SK-N-SH (cell line): ENCODE results near the gene SP2. TPM values are rescaled to one million over a fixed set of nuclear protein-coding genes. Genes with fewer than 3 reads are reported as not detected.

Source experiments
- CTCF ChIA-PET: fragments of 300-600, 350-600 bp; formaldehyde crosslinking; extraction: SDS; loops from one replicate; lab custom pipeline; 2021; lab: Yijun Ruan, JAX
- POLR2A ChIA-PET: fragments of 350-600 bp; sonication (Branson Sonifier 250); formaldehyde crosslinking; extraction: SDS; loops from one replicate; lab custom pipeline; 2020; ENCODE audit warnings: antibody characterized with exemption, inconsistent platforms; lab: Yijun Ruan, JAX
- DNase-seq: peaks from one replicate; pipeline ENCODE4 v3.0.0; 2012
- H2AFZ ChIP-seq: fragments of 200-600 bp; sonication (generic); 2 replicates; pipeline ENCODE4 v1.8.1; 2016; ENCODE audit warnings: antibody characterized with exemption, mild to moderate bottlenecking, low read depth
- H3F3A ChIP-seq: fragments of 200-600 bp; sonication (generic); replicated peaks from 2 replicates; pipeline ENCODE3; 2016; ENCODE audit warnings: antibody characterized with exemption, mild to moderate bottlenecking; ENCODE audit not compliant: insufficient read depth
- H3K27ac ChIP-seq, 2 experiments: fragments of 200-500 bp in 1 of 2; fragments of 200-600 bp in 1 of 2; sonication (Bioruptor generic) in 1 of 2; sonication (generic), shearing (Covaris generic) in 1 of 2; 2 replicates each; pipeline versions ENCODE4 v1.5.1 to v1.6.1; 2014 to 2016; ENCODE audit warnings: low read depth in 2 of 2, inconsistent platforms in 1 of 2, low read length in 1 of 2, mild to moderate bottlenecking in 1 of 2, mixed read lengths in 1 of 2
- H3K27me3 ChIP-seq: fragments of 200-600 bp; sonication (generic), shearing (Covaris generic); 2 replicates; pipeline ENCODE4 v1.6.1; 2016; ENCODE audit warnings: mixed run types; ENCODE audit not compliant: insufficient read depth
- H3K36me3 ChIP-seq, 2 experiments: fragments of 200-500 bp in 1 of 2; fragments of 200-600 bp in 1 of 2; sonication (Bioruptor generic) in 1 of 2; sonication (generic) in 1 of 2; replicated peaks in 1 of 2; 2 replicates each; pipeline versions ENCODE3 to v1.5.1; 2014 to 2016; ENCODE audit warnings: low read length in 1 of 2, mild to moderate bottlenecking in 1 of 2; ENCODE audit not compliant: insufficient read depth in 2 of 2, control insufficient read depth in 1 of 2
- H3K4me1 ChIP-seq, 2 experiments: fragments of 200-500 bp in 1 of 2; fragments of 200-600 bp in 1 of 2; sonication (Bioruptor generic) in 1 of 2; sonication (generic), shearing (Covaris generic) in 1 of 2; 2 replicates each; pipeline versions ENCODE4 v1.5.1 to v1.6.1; 2014 to 2016; ENCODE audit warnings: low read depth in 1 of 2, low read length in 1 of 2, mixed run types in 1 of 2; ENCODE audit not compliant: insufficient read depth in 2 of 2, control insufficient read depth in 1 of 2
- H3K4me2 ChIP-seq: fragments of 200-600 bp; sonication (generic), shearing (Covaris generic); 2 replicates; pipeline ENCODE4 v1.6.1; 2017; ENCODE audit warnings: mixed run types
- H3K4me3 ChIP-seq, 2 experiments: fragments of 200-500 bp in 1 of 2; fragments of 200-600 bp in 1 of 2; sonication (Bioruptor generic) in 1 of 2; sonication (generic), shearing (Covaris generic) in 1 of 2; 2 replicates each; pipeline versions ENCODE4 v1.5.1 to v1.8.1; 2014 to 2016; ENCODE audit warnings: low read depth in 2 of 2, inconsistent platforms in 1 of 2, low read length in 1 of 2, mild to moderate bottlenecking in 1 of 2, mixed read lengths in 1 of 2, moderate library complexity in 1 of 2
- H3K79me2 ChIP-seq: fragments of 200-600 bp; sonication (generic); 2 replicates; pipeline ENCODE4 v1.8.1; 2017; ENCODE audit warnings: mild to moderate bottlenecking; ENCODE audit not compliant: insufficient read depth
- H3K9ac ChIP-seq: fragments of 200-600 bp; sonication (generic); 2 replicates; pipeline ENCODE4 v1.6.1; 2017; ENCODE audit warnings: mixed run types
- H3K9me2 ChIP-seq: fragments of 200-600 bp; sonication (generic); 2 replicates; pipeline ENCODE4 v1.6.1; 2017; ENCODE audit warnings: mixed run types
- H3K9me3 ChIP-seq: fragments of 200-600 bp; sonication (generic); 2 replicates; pipeline ENCODE4 v1.6.1; 2017; ENCODE audit warnings: mixed run types, mild to moderate bottlenecking, moderate library complexity
- H4K20me1 ChIP-seq: fragments of 200-600 bp; sonication (generic); 2 replicates; pipeline ENCODE4 v1.6.1; 2017; ENCODE audit warnings: mild to moderate bottlenecking, mixed run types; ENCODE audit not compliant: insufficient read depth
- CHD2 ChIP-seq: fragments of 150-350 bp; IDR thresholded peaks from 2 replicates; pipeline ENCODE4 v1.6.1; 2018; ENCODE audit warnings: low read length; ENCODE audit not compliant: partially characterized antibody
- CTCF ChIP-seq: fragments of 200-600 bp; sonication (generic); IDR thresholded peaks from 2 replicates; pipeline ENCODE4 v1.6.1; 2017; ENCODE audit warnings: antibody characterized with exemption, mild to moderate bottlenecking, moderate library complexity
- ELF1 ChIP-seq: IDR thresholded peaks from 2 replicates; pipeline ENCODE4 v1.4.0; 2012
- FOSL2 ChIP-seq: IDR thresholded peaks from 2 replicates; pipeline ENCODE4 v1.4.0; 2012; ENCODE audit warnings: low read depth, mild to moderate bottlenecking, moderate library complexity, borderline replicate concordance
- MAX ChIP-seq: IDR thresholded peaks from 2 replicates; pipeline ENCODE4 v1.4.0; 2012; ENCODE audit warnings: low read depth
- MXI1 ChIP-seq: IDR thresholded peaks from 2 replicates; pipeline ENCODE4 v1.6.1; 2012; ENCODE audit warnings: mild to moderate bottlenecking, low read depth, low read length, improper control_type of control experiment
- PBX3 ChIP-seq: IDR thresholded peaks from 2 replicates; pipeline ENCODE4; 2012
- POLR2AphosphoS5 ChIP-seq: IDR thresholded peaks from 2 replicates; pipeline ENCODE4 v1.6.1; 2012; ENCODE audit warnings: low read depth, low read length
- RCOR1 ChIP-seq: fragments of 150-350 bp; IDR thresholded peaks from 2 replicates; pipeline ENCODE4 v1.6.1; 2017; ENCODE audit warnings: antibody characterized with exemption, low read length
- RFX5 ChIP-seq: IDR thresholded peaks from 2 replicates; pipeline ENCODE4 v1.6.1; 2012; ENCODE audit warnings: mild to moderate bottlenecking, improper control_type of control experiment, low read length
- RXRA ChIP-seq: IDR thresholded peaks from 2 replicates; pipeline ENCODE4 v1.4.0; 2012; ENCODE audit warnings: low read depth, mild to moderate bottlenecking, borderline replicate concordance
- SIN3A ChIP-seq: IDR thresholded peaks from 2 replicates; pipeline ENCODE4 v1.6.1; 2012; ENCODE audit warnings: low read depth, mild to moderate bottlenecking, low read length, moderate library complexity, borderline replicate concordance
- SMC3 ChIP-seq: IDR thresholded peaks from 2 replicates; pipeline ENCODE4 v1.6.1; 2012; ENCODE audit warnings: low read depth, low read length, improper control_type of control experiment
- TEAD4 ChIP-seq: IDR thresholded peaks from 2 replicates; pipeline ENCODE4 v1.4.0; 2012; ENCODE audit warnings: mild to moderate bottlenecking, borderline replicate concordance; ENCODE audit not compliant: insufficient read depth
- USF1 ChIP-seq: IDR thresholded peaks from 2 replicates; pipeline ENCODE4 v1.4.0; 2012; ENCODE audit warnings: low read depth, borderline replicate concordance
- USF2 ChIP-seq: fragments of 150-350 bp; IDR thresholded peaks from 2 replicates; pipeline ENCODE4 v1.6.1; 2017; ENCODE audit warnings: antibody characterized with exemption, low read length, low read depth, borderline replicate concordance
- WGBS: methylation state at CpG from one replicate; pipeline ENCODE4 v1.1.6; 2017; ENCODE audit warnings: low lambda C conversion rate; 5-methylcytosine and 5-hydroxymethylcytosine counted together
- polyA plus RNA-seq, 3 experiments: library from polyadenylated mRNA; depleted of rRNA; stranded (reverse); fragments of >200 nt; gene quantifications; 2 replicates each; pipeline ENCODE4 v1.2.3, GENCODE V29; 2012

SP2 gene
- polyA plus RNA-seq, 1 of the 3 experiments (the other 2 are of a cell fraction) = 16.7 TPM

- no peak within 1 kb of the TSS for H3K27ac ChIP-seq
- peaks cover 99% of the 10 kb centered on the region for H3K27me3 ChIP-seq
- H3K4me3 ChIP-seq = peak within 1 kb of the TSS; percentile 11 to 34; a peak in 2 of 4 replicates
- H2AFZ ChIP-seq = peak within 1 kb of the TSS; percentile 34; the same call in 1 of the 2 replicates
- H3K36me3 ChIP-seq = no peaks in the 10 kb centered on the region
- peak; percentile 89 for DNase-seq
- peak within 1 kb of the TSS; percentile 73; the same call in 1 of the 2 replicates for H3K4me2 ChIP-seq
- 8% methylated on average over 51 of the region's 71 CpGs for WGBS
- H3K4me1 ChIP-seq = peaks cover 0 to 13% of the 10 kb centered on the region in 2 experiments; a peak in 1 of 4 replicates
- CTCF ChIA-PET = interaction anchor here (1.0 to 33.0 kb wide), 9 partner anchors 10 to 170 kb away, joined by 3 to 1447 read pairs (median 4); partner anchors contain the start of genes CDK5RAP3, LRRC46, MRPL10 and SCRN2
- no peak for TF ChIP-seq CHD2
- peak; percentile 58; the same call in 1 of the 2 replicates for TF ChIP-seq FOSL2
- peak; percentile 53; the same call in 1 of the 2 replicates for TF ChIP-seq MAX
- 0 out of 2 replicates have a peak, but pooled peaks have one; percentile 35 for TF ChIP-seq MXI1
- no peak for TF ChIP-seq RCOR1
- TF ChIP-seq USF1 = no peak
- TF ChIP-seq SMC3 = peak; percentile 21; the same call in 1 of the 2 replicates
- TF ChIP-seq CTCF = 0 out of 2 replicates have a peak, but pooled peaks have one; percentile 30
- POLR2A ChIA-PET = interaction anchor here (0.8 to 1.1 kb wide), 4 partner anchors 10 to 45 kb away, joined by 3 read pairs; partner anchors contain the start of genes LRRC46, MRPL10, SCRN2 and SP2
- H3K9me3 ChIP-seq = no peaks in the 10 kb centered on the region
- H3K9ac ChIP-seq = no peak within 1 kb of the TSS
- peaks cover 5% of the 10 kb centered on the region for H3F3A ChIP-seq
- 0 out of 2 replicates have a peak, but pooled peaks cover 6% of the 10 kb centered on the region for H4K20me1 ChIP-seq
- H3K79me2 ChIP-seq = no peaks in the 10 kb centered on the region
- no peaks in the 10 kb centered on the region for H3K9me2 ChIP-seq
These were observed 45.1 kb upstream of the SP2 start, which contains the start of gene SP6 for GRCh38 chr17:47850692-47851573. TSS of gene SP6 (minus strand) at chr17:47851163. CDS start at chr17:47848429, 2,734 bp downstream.

- POLR2A ChIA-PET = no interaction called here
- Histone ChIP-seq H3K27ac (no peak overlapping the region), H3K4me3 (no peak overlapping the region), H3K79me2 (no peaks in the 10 kb centered on the region), H4K20me1 (0 out of 2 replicates have a peak, but pooled peaks cover 6% of the 10 kb centered on the region), H3K9me3 (no peaks in the 10 kb centered on the region), H2AFZ (no peak overlapping the region), H3F3A (peaks cover 8% of the 10 kb centered on the region), H3K9me2 (no peaks in the 10 kb centered on the region), H3K36me3 (no peaks in the 10 kb centered on the region), H3K4me1 (peaks cover 0 to 13% of the 10 kb centered on the region in 2 experiments; a peak in 1 of 4 replicates), H3K4me2 (no peak overlapping the region), H3K9ac (no peak overlapping the region), H3K27me3 (peaks cover 99% of the 10 kb centered on the region)
- CTCF ChIA-PET = interaction anchor here (1.1 to 33.0 kb wide), 6 partner anchors 9 to 119 kb away, joined by 3 to 1447 read pairs (median 6); partner anchors contain the start of genes CDK5RAP3, LRRC46, MRPL10 and SCRN2
- DNase-seq = no peak
- WGBS = 44% methylated on average over 11 of the region's 11 CpGs
- TF ChIP-seq PBX3 = no peak
- TF ChIP-seq USF2 = no peak
- TF ChIP-seq TEAD4 = no peak
- no peak for TF ChIP-seq RFX5
- TF ChIP-seq MAX = no peak
- no peak for TF ChIP-seq POLR2AphosphoS5
- no peak for TF ChIP-seq RXRA
- no peak for TF ChIP-seq SIN3A
- TF ChIP-seq ELF1 = no peak
These were observed 44.3 kb upstream of the SP2 start for GRCh38 chr17:47851764-47852112.
